Karpas-422 (cell line): ENCODE data around the gene TMEFF2. TPM values are rescaled to one million over a fixed set of nuclear protein-coding genes. Genes with fewer than 3 reads are reported as not detected.

Experiments used
- DNase-seq: peaks from one replicate; pipeline ENCODE4 v3.0.0-alpha.2; 2015
- H2AFZ ChIP-seq: fragments of 200-600 bp; sonication (generic); 2 replicates; pipeline ENCODE4 v1.6.1; 2014; ENCODE audit warnings: antibody characterized with exemption, low read length, mixed read lengths
- H3K27ac ChIP-seq: fragments of 200-600 bp; sonication (generic); 2 replicates; pipeline ENCODE4 v1.5.1; 2014; ENCODE audit warnings: mild to moderate bottlenecking, low read length, moderate library complexity
- H3K27me3 ChIP-seq: fragments of 200-600 bp; sonication (generic); 2 replicates; pipeline ENCODE4 v1.6.1; 2014; ENCODE audit warnings: low read length, mixed read lengths
- H3K36me3 ChIP-seq: fragments of 200-600 bp; sonication (generic); 2 replicates; pipeline ENCODE4 v1.6.1; 2014; ENCODE audit warnings: low read length, mixed read lengths; ENCODE audit not compliant: insufficient read depth
- H3K4me1 ChIP-seq: fragments of 200-600 bp; sonication (generic); 2 replicates; pipeline ENCODE4 v1.6.1; 2014; ENCODE audit warnings: mild to moderate bottlenecking, low read length, mixed read lengths
- H3K4me2 ChIP-seq: fragments of 200-600 bp; sonication (generic); 2 replicates; pipeline ENCODE4 v1.6.1; 2014; ENCODE audit warnings: low read length, low read depth, mild to moderate bottlenecking; ENCODE audit not compliant: poor library complexity, severe bottlenecking
- H3K4me3 ChIP-seq: fragments of 200-600 bp; sonication (generic); 2 replicates; pipeline ENCODE4 v1.5.1; 2014; ENCODE audit warnings: mild to moderate bottlenecking, antibody characterized with exemption, low read length, mixed read lengths
- H3K79me2 ChIP-seq: fragments of 200-600 bp; sonication (generic); 2 replicates; pipeline ENCODE4 v1.6.1; 2014; ENCODE audit warnings: mild to moderate bottlenecking, low read length, mixed read lengths
- H3K9ac ChIP-seq: fragments of 200-600 bp; sonication (generic); 2 replicates; pipeline ENCODE4 v1.6.0; 2014; ENCODE audit warnings: low read length
- H3K9me2 ChIP-seq: fragments of 200-600 bp; sonication (generic), shearing (Covaris generic); replicated peaks from 2 replicates; pipeline ENCODE4 v1.6.0; 2014; ENCODE audit warnings: mild to moderate bottlenecking, low read length, moderate library complexity; ENCODE audit not compliant: insufficient read depth
- H3K9me3 ChIP-seq: fragments of 300-700, 200-600 bp; sonication (generic); 2 replicates; pipeline ENCODE4 v1.6.1; 2014; ENCODE audit warnings: low read length, mixed read lengths
- H4K20me1 ChIP-seq: fragments of 200-600 bp; sonication (generic); 2 replicates; pipeline ENCODE4 v1.6.1; 2014; ENCODE audit warnings: mild to moderate bottlenecking, antibody characterized with exemption, low read length, low read depth; ENCODE audit not compliant: insufficient read depth
- total RNA-seq: library from RNA; depleted of rRNA; stranded (reverse); fragments of >200 nt; shearing (Covaris generic); gene quantifications from 2 replicates; pipeline ENCODE4 v1.2.3, GENCODE V29; 2014; ENCODE audit warnings: low replicate concordance

TMEFF2 gene
- total RNA-seq, 1 experiment from 2014 or later: not detected

- no peaks in the 10 kb centered on the region for H3K9me3 ChIP-seq
- H2AFZ ChIP-seq: no peak overlapping the region
- no peak overlapping the region for H3K4me3 ChIP-seq
- H3K36me3 ChIP-seq: no peaks in the 10 kb centered on the region
- H3K27me3 ChIP-seq: no peaks in the 10 kb centered on the region
- H4K20me1 ChIP-seq: no peaks in the 10 kb centered on the region
- no peaks in the 10 kb centered on the region for H3K9me2 ChIP-seq
- DNase-seq: peak; percentile 89
- no peak overlapping the region for H3K4me2 ChIP-seq
- H3K4me1 ChIP-seq: peaks cover 10% of the 10 kb centered on the region
- no peak overlapping the region for H3K27ac ChIP-seq
- H3K9ac ChIP-seq: no peak overlapping the region
- H3K79me2 ChIP-seq: no peaks in the 10 kb centered on the region
Measured at GRCh38 chr2:192162392-192163042, 32.2 kb downstream of the TMEFF2 start.

GRCh38 chr2:192161656-192162290, 33.0 kb downstream of the TMEFF2 start:
- no peak overlapping the region for H3K4me3 ChIP-seq

GRCh38 chr2:192159736-192160135, 35.0 kb downstream of the TMEFF2 start:
- Histone ChIP-seq H3K9me2 (no peaks in the 10 kb centered on the region), H3K27ac (no peak overlapping the region), H3K79me2 (no peaks in the 10 kb centered on the region), H2AFZ (no peak overlapping the region), H3K4me1 (peaks cover 15% of the 10 kb centered on the region), H4K20me1 (no peaks in the 10 kb centered on the region), H3K9me3 (no peaks in the 10 kb centered on the region), H3K4me2 (no peak overlapping the region), H3K4me3 (no peak overlapping the region), H3K27me3 (no peaks in the 10 kb centered on the region), H3K9ac (no peak overlapping the region), H3K36me3 (no peaks in the 10 kb centered on the region)
- no peak for DNase-seq

More at GRCh38 chr2:192161656-192162290, 33.0 kb downstream of the TMEFF2 start:
- H3K79me2 ChIP-seq: no peaks in the 10 kb centered on the region
- H3K27me3 ChIP-seq: no peaks in the 10 kb centered on the region
- peaks cover 10% of the 10 kb centered on the region for H3K4me1 ChIP-seq
- peak; percentile 42 for DNase-seq
- no peaks in the 10 kb centered on the region for H3K9me3 ChIP-seq
- H3K36me3 ChIP-seq: no peaks in the 10 kb centered on the region
- H3K27ac ChIP-seq: no peak overlapping the region
- no peak overlapping the region for H3K4me2 ChIP-seq
- no peaks in the 10 kb centered on the region for H3K9me2 ChIP-seq
- no peak overlapping the region for H3K9ac ChIP-seq
- H4K20me1 ChIP-seq: no peaks in the 10 kb centered on the region
- H2AFZ ChIP-seq: peak overlapping the region; percentile 63; the same call in 1 of the 2 replicates

GRCh38 chr2:192159208-192159607, 35.5 kb downstream of the TMEFF2 start:
- H3K9me2 ChIP-seq: no peaks in the 10 kb centered on the region
- H2AFZ ChIP-seq: no peak overlapping the region
- no peaks in the 10 kb centered on the region for H3K79me2 ChIP-seq
- H3K4me2 ChIP-seq: no peak overlapping the region
- no peaks in the 10 kb centered on the region for H4K20me1 ChIP-seq
- H3K27ac ChIP-seq: no peak overlapping the region
- no peaks in the 10 kb centered on the region for H3K36me3 ChIP-seq
- H3K4me3 ChIP-seq: no peak overlapping the region
- peaks cover 15% of the 10 kb centered on the region for H3K4me1 ChIP-seq
- no peaks in the 10 kb centered on the region for H3K27me3 ChIP-seq
- H3K9me3 ChIP-seq: no peaks in the 10 kb centered on the region
- DNase-seq: no peak
- no peak overlapping the region for H3K9ac ChIP-seq

- Histone ChIP-seq H3K4me2 (no peak overlapping the region), H2AFZ (no peak overlapping the region), H3K79me2 (no peaks in the 10 kb centered on the region), H3K27ac (no peak overlapping the region), H3K9ac (no peak overlapping the region), H3K9me2 (no peaks in the 10 kb centered on the region), H3K27me3 (no peaks in the 10 kb centered on the region), H4K20me1 (no peaks in the 10 kb centered on the region), H3K4me3 (no peak overlapping the region), H3K9me3 (no peaks in the 10 kb centered on the region), H3K36me3 (no peaks in the 10 kb centered on the region), H3K4me1 (peaks cover 15% of the 10 kb centered on the region)
- DNase-seq: no peak
Measured at GRCh38 chr2:192157776-192158175, 37.0 kb downstream of the TMEFF2 start.

- Histone ChIP-seq H4K20me1 (no peaks in the 10 kb centered on the region), H3K4me2 (no peak overlapping the region), H3K27me3 (no peaks in the 10 kb centered on the region), H3K9me2 (no peaks in the 10 kb centered on the region; the same call in 1 of the 2 replicates), H2AFZ (no peak overlapping the region), H3K9me3 (no peaks in the 10 kb centered on the region), H3K27ac (no peak overlapping the region), H3K9ac (no peak overlapping the region), H3K4me1 (peaks cover 13% of the 10 kb centered on the region), H3K4me3 (no peak overlapping the region), H3K79me2 (no peaks in the 10 kb centered on the region), H3K36me3 (no peaks in the 10 kb centered on the region)
- no peak for DNase-seq
Measured at GRCh38 chr2:192155511-192156118, 39.1 kb downstream of the TMEFF2 start.

- no peak overlapping the region for H3K4me2 ChIP-seq
- no peak overlapping the region for H3K27ac ChIP-seq
- no peaks in the 10 kb centered on the region for H3K27me3 ChIP-seq
- no peak for DNase-seq
- no peak overlapping the region for H2AFZ ChIP-seq
- H3K79me2 ChIP-seq: no peaks in the 10 kb centered on the region
- no peak overlapping the region for H3K9ac ChIP-seq
- no peaks in the 10 kb centered on the region for H3K9me3 ChIP-seq
- H3K9me2 ChIP-seq: no peaks in the 10 kb centered on the region; the same call in 1 of the 2 replicates
- no peaks in the 10 kb centered on the region for H3K36me3 ChIP-seq
- no peak overlapping the region for H3K4me3 ChIP-seq
- no peaks in the 10 kb centered on the region for H4K20me1 ChIP-seq
- H3K4me1 ChIP-seq: peaks cover 13% of the 10 kb centered on the region
Measured at GRCh38 chr2:192153561-192153960, 41.2 kb downstream of the TMEFF2 start.

- no peaks in the 10 kb centered on the region for H3K36me3 ChIP-seq
- H3K27me3 ChIP-seq: no peaks in the 10 kb centered on the region
- no peak overlapping the region for H3K4me2 ChIP-seq
Measured at GRCh38 chr2:192151853-192152252, 42.9 kb downstream of the TMEFF2 start.

More at GRCh38 chr2:192151853-192152252, 42.9 kb downstream of the TMEFF2 start:
- DNase-seq: no peak
- Histone ChIP-seq H3K27ac (no peak overlapping the region), H3K9ac (no peak overlapping the region), H3K9me3 (no peaks in the 10 kb centered on the region), H3K79me2 (no peaks in the 10 kb centered on the region), H3K4me1 (peaks cover 13% of the 10 kb centered on the region), H3K9me2 (no peaks in the 10 kb centered on the region; the same call in 1 of the 2 replicates), H2AFZ (no peak overlapping the region), H4K20me1 (no peaks in the 10 kb centered on the region), H3K4me3 (no peak overlapping the region)
